GM18867 (cell line): Measurements from ENCODE around the gene MAGEB3.
A peak's percentile ranks its signal among the peaks of the same experiment; 100 is the strongest.
"Not testable (repeated sequence)": the region's sequence is repeated elsewhere in the genome, so short reads cannot be mapped to it uniquely, and the experiment has no call there.

ENCODE experiments used
- ATAC-seq: cut with Tn5 transposase; IDR thresholded peaks from one replicate; pipeline ENCODE4 v1.9.1; 2021; ENCODE audit warnings: mild to moderate bottlenecking, moderate library complexity; ENCODE audit not compliant: unreplicated experiment

The MAGEB3 gene, protein sequence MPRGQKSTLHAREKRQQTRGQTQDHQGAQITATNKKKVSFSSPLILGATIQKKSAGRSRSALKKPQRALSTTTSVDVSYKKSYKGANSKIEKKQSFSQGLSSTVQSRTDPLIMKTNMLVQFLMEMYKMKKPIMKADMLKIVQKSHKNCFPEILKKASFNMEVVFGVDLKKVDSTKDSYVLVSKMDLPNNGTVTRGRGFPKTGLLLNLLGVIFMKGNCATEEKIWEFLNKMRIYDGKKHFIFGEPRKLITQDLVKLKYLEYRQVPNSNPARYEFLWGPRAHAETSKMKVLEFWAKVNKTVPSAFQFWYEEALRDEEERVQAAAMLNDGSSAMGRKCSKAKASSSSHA

GRCh38 chrX:30230395-30230794 lies at the start of gene MAGEB3:
TSS of gene MAGEB3 (plus strand) at chrX:30230657. CDS start at chrX:30235925, 5,268 bp downstream.
- no peak for ATAC-seq

DNA sequence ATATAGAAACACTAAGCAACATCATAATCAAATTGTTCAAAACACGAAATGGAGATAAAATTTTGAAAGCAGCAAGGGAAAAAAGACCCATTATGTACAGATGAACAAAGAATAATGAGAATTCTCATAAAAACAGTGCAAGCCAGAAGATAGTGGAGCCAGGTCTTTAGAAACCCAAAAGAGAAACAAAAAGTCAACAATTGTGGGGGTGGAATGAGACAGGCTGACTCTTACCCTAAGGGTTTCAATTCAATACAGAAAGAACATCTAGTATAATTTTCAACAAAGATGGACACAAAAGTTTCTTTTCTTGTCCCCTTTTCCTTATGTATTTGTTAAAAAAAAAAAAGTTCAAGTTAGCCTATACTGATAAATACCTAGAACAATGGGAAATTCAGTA lies 49.1 kb upstream of the MAGEB3 start:
- ATAC-seq: peak; percentile 92

- no peak for ATAC-seq
Observed at GRCh38 chrX:30183554-30183953, 46.9 kb upstream of the MAGEB3 start.

DNA sequence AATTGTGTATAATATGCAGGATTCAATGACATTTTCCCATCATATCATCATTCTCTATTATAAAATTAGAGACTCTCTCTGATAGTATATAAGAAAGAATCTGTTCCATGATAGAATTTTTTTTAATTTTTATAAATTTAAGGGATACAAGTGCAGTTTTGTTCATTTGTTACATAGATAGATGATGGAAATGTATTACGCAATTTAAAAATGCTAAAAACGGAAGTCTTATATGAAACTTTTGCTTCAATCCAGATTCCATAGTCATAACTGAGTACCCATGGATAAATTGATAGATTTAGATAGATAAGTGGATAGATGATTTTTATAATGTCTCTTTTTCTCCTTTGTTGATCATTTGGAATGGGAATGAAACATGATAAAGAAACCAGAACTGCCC lies 40.0 kb upstream of the MAGEB3 start:
- ATAC-seq: no peak

DNA sequence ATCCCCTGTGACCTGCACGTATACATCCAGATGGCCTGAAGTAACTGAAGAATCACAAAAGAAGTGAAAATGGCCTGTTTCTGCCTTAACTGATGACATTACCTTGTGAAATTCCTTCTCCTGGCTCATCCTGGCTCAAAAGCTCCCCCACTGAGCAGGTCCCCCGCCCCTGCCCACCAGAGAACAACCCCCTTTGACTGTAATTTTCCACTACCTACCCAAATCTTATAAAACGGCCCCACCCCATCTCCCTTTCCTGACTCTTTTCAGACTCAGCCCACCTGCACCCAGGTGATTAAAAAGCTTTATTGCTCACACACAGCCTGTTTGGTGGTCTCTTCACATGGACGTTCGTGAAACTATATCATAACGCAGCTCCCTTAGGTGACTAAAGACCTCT lies 36.5 kb upstream of the MAGEB3 start:
- ATAC-seq: not testable (repeated sequence)

GRCh38 chrX:30196322-30196721 lies 34.1 kb upstream of the MAGEB3 start:
- peak; percentile 80 for ATAC-seq

- ATAC-seq: no peak
Observed at GRCh38 chrX:30212172-30212571, 18.3 kb upstream of the MAGEB3 start.

- no peak for ATAC-seq
Observed at GRCh38 chrX:30215357-30215843, 15.1 kb upstream of the MAGEB3 start, which contains the start of gene MAGEB2. TSS of gene MAGEB2 (plus strand) at chrX:30215563. CDS start at chrX:30218581, 3,018 bp downstream.

DNA sequence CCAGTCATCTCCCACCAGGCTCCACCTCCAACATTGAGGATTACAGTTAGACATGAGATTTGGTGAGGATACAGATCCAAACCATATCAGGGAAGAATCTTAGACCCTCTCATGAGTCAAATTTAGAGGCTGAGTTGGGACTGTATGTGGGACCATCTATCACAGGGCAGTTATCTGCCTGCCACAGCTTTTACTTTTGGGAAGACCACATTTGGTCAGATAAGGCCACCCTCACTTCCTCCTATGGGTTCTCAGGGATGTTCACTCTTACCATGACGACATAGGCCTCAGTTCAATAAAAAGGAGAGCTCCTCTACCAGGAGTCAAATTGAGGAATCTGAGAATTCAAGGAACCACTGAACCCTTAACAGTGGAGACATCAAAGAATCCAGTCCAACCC lies 13.0 kb upstream of the MAGEB3 start:
- ATAC-seq: no peak

DNA sequence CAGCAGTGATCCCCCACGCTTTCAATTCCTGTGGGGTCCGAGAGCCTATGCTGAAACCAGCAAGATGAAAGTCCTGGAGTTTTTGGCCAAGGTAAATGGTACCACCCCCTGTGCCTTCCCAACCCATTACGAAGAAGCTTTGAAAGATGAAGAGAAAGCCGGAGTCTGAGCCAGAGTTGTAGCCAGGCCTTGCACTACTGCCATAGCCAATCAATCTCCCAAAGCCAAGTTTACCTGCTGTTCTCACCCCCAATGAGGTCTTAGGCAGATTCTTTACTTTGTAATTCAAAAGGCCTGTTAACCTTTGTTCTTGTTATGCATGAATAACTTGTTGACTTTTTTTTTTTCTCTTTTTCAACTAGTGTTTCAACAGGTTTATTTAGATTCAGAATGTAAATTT lies 11.1 kb upstream of the MAGEB3 start:
- no peak for ATAC-seq

DNA sequence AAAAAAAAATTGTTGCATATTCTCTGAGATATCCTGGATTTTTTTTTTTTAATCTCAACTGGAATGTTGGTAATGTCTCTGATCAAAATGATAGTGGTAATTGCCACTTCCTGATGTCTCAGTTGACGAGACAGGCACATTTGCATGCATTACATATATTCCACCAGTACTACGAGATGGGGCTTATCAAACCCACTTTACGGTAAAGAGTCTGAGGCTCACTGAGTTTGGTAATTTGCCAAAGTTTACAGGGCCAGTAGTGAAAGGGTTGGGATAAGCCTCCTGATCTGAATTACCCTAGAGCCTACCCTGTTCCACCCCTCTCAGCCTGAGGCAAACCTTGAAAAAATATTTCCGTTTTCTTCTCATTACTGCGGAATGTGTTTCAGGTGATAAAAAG lies 9.8 kb upstream of the MAGEB3 start:
- ATAC-seq: no peak

- ATAC-seq: no peak
Observed at GRCh38 chrX:30224536-30224935, 5.9 kb upstream of the MAGEB3 start.

DNA sequence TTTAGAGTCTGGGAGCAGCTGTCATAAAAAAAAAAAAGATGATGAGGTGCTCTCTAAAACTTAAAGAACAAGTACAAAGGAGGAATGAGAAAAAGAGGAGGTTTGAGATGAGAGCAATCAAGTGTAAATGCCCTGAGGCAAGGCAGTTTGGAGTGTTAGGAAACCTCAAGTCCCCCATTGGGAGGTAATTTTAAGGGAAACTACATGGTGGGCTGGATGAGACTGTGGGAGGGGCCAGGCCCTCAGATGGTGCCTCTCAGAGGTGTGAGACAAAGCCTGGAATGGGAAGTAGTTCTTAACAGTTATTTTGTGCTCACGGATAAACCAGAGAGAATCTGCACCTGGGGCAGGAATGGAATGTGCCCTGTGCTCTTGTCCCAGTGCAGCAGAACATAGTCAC lies 1.9 kb upstream of the MAGEB3 start:
- no peak for ATAC-seq

- peak; percentile 52 for ATAC-seq
Observed at GRCh38 chrX:30241724-30242415, 11.4 kb downstream of the MAGEB3 start, which contains the start of gene MAGEB4. TSS of gene MAGEB4 (plus strand) at chrX:30242000. CDS start at chrX:30242136, 136 bp downstream.

DNA sequence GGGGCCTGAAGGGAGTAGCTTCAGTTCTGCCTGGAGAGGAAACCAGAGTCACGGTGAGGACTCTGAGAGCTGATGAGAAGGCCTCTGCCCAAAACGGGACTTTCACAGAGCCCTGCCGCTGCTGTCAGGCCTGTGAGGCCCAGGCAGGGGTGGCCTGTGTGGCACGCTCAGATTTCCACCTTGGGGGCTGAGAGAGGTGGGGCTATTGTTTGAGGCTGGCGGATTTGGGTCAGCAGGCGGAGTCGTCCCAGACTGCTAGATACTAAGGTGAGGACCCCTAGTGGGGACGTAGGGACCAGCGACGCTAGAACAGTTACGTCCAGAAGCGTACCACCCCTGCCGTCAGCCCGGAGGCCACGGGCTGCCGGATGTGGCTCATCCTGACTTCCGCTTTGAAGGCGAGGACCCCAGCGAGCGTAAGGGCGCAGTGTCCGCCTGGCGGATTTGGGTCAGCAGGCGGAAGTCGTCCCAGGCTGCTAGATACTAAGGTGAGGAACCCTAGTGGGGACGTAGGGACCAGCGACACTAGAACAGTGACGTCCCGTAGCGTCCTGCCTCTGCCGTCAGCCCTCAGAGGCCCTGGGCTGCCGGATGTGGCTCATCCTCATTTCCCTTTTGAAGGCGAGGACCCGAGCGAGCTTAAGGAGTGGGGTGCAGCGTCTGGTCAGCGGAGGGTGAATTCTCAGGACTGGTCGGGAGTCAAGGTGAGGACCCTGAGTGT lies 16.5 kb downstream of the MAGEB3 start, which contains the start of gene MAGEB1:
TSS of gene MAGEB1 (plus strand) at position 378 of the 721 bp plus-strand sequence. CDS start 3,348 bp downstream, outside the sequence.
- peak; percentile 35 for ATAC-seq

DNA sequence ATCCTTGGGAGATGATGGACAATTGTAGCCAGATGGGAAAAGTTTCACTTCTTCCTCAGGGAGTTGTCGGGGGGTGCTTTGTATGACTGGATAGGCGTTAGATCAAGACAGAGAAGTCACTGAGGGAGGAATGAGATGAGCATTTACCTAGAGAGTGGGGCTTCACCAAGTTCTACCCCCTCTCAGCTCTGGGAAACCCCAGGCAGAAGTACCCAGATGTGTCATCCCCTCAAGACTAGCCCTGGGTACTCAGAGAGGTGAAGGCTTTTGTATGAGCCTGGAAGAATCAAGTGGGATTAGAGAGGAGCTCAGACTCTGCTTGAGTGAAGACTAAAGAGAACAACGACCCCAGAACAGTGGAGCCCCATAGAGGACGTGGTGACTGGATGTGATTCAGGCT lies 18.4 kb downstream of the MAGEB3 start:
- peak; percentile 64 for ATAC-seq

- ATAC-seq: peak; percentile 76
Observed at GRCh38 chrX:30253257-30253656, 22.8 kb downstream of the MAGEB3 start.

DNA sequence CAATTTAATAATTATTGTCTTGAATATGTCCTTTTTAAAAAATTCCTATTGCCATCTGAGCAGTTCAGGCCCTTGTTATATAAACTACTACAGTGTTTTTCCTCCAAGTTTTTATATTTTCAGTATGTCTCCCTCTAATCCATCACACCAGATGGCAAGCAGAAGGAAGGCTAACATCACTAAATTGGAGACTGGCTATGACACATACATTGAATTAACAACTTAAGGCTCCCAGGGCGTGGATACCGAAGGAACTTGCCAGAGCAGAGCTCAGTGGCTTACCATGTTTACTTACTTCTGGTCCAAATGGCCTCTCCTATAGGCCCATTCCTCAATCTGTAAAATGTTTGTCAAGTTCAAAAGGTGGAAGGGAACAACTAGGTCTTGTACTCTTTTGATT lies 29.5 kb downstream of the MAGEB3 start:
- no peak for ATAC-seq

GRCh38 chrX:30261012-30261411 lies 30.6 kb downstream of the MAGEB3 start:
- no peak for ATAC-seq

- ATAC-seq: no peak
Observed at GRCh38 chrX:30262763-30263162, 32.3 kb downstream of the MAGEB3 start.

DNA sequence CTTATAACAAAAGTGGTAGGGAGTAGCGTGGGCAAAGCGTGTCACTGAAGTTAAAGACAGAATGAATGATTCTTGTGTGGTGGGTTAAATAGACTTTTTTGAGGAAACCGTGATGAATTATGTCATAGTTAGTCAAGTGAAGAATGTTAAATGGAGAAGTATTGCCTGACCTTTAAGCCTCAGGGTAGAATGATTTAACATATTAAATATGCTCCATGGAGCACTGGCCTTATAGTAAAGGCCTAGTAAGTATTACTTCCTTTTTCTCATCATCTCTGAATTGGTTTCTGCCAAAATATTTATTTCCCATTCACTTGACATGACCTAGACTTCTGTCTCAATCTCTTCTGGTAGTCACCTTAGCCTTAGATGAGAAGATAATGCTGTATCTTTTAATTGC lies 40.2 kb downstream of the MAGEB3 start:
- no peak for ATAC-seq
